B cell (primary cell): Measurements from ENCODE around the gene MRTFA. TPM values are rescaled to one million over a fixed set of nuclear protein-coding genes. Genes with fewer than 3 reads are reported as not detected.
A peak's percentile ranks its signal among the peaks of the same experiment; 100 is the strongest.

Source experiments
- ATAC-seq: fragments of 200-7000 bp; cut with Tn5 transposase; one replicate; pipeline ENCODE4 v1.10.0; 2021; ENCODE audit warnings: low read depth, mild to moderate bottlenecking, moderate number of reproducible peaks, moderate library complexity
- CTCF ChIA-PET: fragments of 350-600 bp; sonication (Branson Sonifier 250); formaldehyde crosslinking; loops from one replicate; lab custom pipeline; 2021; ENCODE audit warnings: antibody characterized with exemption, inconsistent platforms; lab: Charles Lee
- POLR2A ChIA-PET: fragments of 350-600 bp; sonication (Branson Sonifier 250); formaldehyde crosslinking; loops from one replicate; lab custom pipeline; 2021; ENCODE audit warnings: antibody characterized with exemption; lab: Charles Lee
- DNase-seq: peaks from one replicate; pipeline ENCODE4 v3.0.0; 2013
- H2AFZ ChIP-seq: 2 replicates; pipeline ENCODE4 v1.6.1; 2012; ENCODE audit warnings: mild to moderate bottlenecking, low read depth, low read length; ENCODE audit not compliant: insufficient read depth, poor library complexity, severe bottlenecking
- H3K27ac ChIP-seq, 2 donors: 1 replicate in 1 of 2; 2 replicates in 1 of 2; pipeline ENCODE4 v1.5.1; 2012 to 2013; ENCODE audit warnings: low read length in 2 of 2, mild to moderate bottlenecking in 2 of 2, moderate library complexity in 1 of 2
- H3K27me3 ChIP-seq, 4 experiments: fragments of 200-600 bp in 1 of 4; sonication (generic) in 1 of 4; replicated peaks in 1 of 4; 1 replicate in 2 of 4; 2 replicates in 2 of 4; pipeline versions ENCODE4 v1.6.1 to v1.7.0; 2013 to 2016; ENCODE audit warnings: low read length in 3 of 4, mild to moderate bottlenecking in 2 of 4, mixed read lengths in 1 of 4, moderate library complexity in 1 of 4; ENCODE audit not compliant: insufficient read depth in 4 of 4, control insufficient read depth in 3 of 4; ENCODE audit errors: control extremely low read depth in 1 of 4
- H3K36me3 ChIP-seq, 2 experiments: replicated peaks in 1 of 2; 1 replicate in 1 of 2; 2 replicates in 1 of 2; pipeline versions ENCODE4 v1.6.1 to v1.7.1; 2013; ENCODE audit warnings: low read length in 1 of 2; ENCODE audit not compliant: insufficient read depth in 2 of 2, control insufficient read depth in 1 of 2; ENCODE audit errors: control extremely low read depth in 1 of 2, extremely low read depth in 1 of 2
- H3K4me1 ChIP-seq, 2 donors: fragments of 200-600 bp in 1 of 2; sonication (generic) in 1 of 2; 1 replicate in 1 of 2; 2 replicates in 1 of 2; pipeline versions ENCODE4 v1.5.1 to v1.6.1; 2013 to 2017; ENCODE audit warnings: low read length in 2 of 2; ENCODE audit not compliant: control insufficient read depth in 2 of 2, insufficient read depth in 2 of 2
- H3K4me2 ChIP-seq: replicated peaks from 2 replicates; pipeline ENCODE3; 2012; ENCODE audit warnings: mild to moderate bottlenecking, low read depth, low read length; ENCODE audit not compliant: poor library complexity, severe bottlenecking
- H3K4me3 ChIP-seq, 5 experiments: fragments of 200-600 bp in 1 of 5; sonication (generic) in 1 of 5; 1 replicate in 3 of 5; 2 replicates in 2 of 5; pipeline versions ENCODE4 v1.5.1 to v1.7.0; 2011 to 2016; ENCODE audit warnings: low read length in 4 of 5, mild to moderate bottlenecking in 4 of 5, low read depth in 2 of 5, control low read depth in 1 of 5, moderate library complexity in 1 of 5; ENCODE audit not compliant: insufficient read depth in 1 of 5; ENCODE audit errors: control extremely low read depth in 1 of 5, extremely low read depth in 1 of 5
- H3K79me2 ChIP-seq: fragments of 200-600 bp; sonication (generic); one replicate; pipeline ENCODE4 v1.6.0; 2016; ENCODE audit warnings: low read length; ENCODE audit not compliant: control insufficient read depth, insufficient read depth
- H3K9ac ChIP-seq: fragments of 200-600 bp; sonication (generic); 2 replicates; pipeline ENCODE4 v1.6.1; 2017; ENCODE audit warnings: mild to moderate bottlenecking, low read length, moderate library complexity
- H3K9me3 ChIP-seq, 3 donors: one replicate each; pipeline versions ENCODE4 v1.6.1 to v1.7.1; 2013; ENCODE audit warnings: low read length in 2 of 3; ENCODE audit not compliant: control insufficient read depth in 2 of 3, insufficient read depth in 1 of 3; ENCODE audit errors: control extremely low read depth in 1 of 3
- H4K20me1 ChIP-seq: 2 replicates; pipeline ENCODE4 v1.6.0; 2012; ENCODE audit warnings: mild to moderate bottlenecking, low read length; ENCODE audit not compliant: insufficient read depth, control insufficient read depth, poor library complexity, severe bottlenecking
- H3K27ac Mint-ChIP-seq: one replicate; pipeline ENCODE4 v1.8.0; 2021; ENCODE audit warnings: mixed read lengths
- H3K27me3 Mint-ChIP-seq: one replicate; pipeline ENCODE4 v1.8.0; 2021; ENCODE audit warnings: mixed read lengths
- H3K4me1 Mint-ChIP-seq: one replicate; pipeline ENCODE4 v1.8.0; 2021; ENCODE audit warnings: mixed read lengths
- H3K4me3 Mint-ChIP-seq: one replicate; pipeline ENCODE4 v1.8.0; 2021; ENCODE audit warnings: mixed read lengths
- H3K9me3 Mint-ChIP-seq: one replicate; pipeline ENCODE4 v1.8.0; 2022; ENCODE audit warnings: mixed read lengths; ENCODE audit not compliant: insufficient read depth
- CTCF ChIP-seq: fragments of 200-600 bp; IDR thresholded peaks from one replicate; pipeline ENCODE4 v1.8.0; 2022; ENCODE audit warnings: antibody characterized with exemption, mild to moderate bottlenecking
- EZH2 ChIP-seq: IDR thresholded peaks from 2 replicates; pipeline ENCODE4 v1.6.1; 2012; ENCODE audit warnings: borderline replicate concordance, low read depth, mild to moderate bottlenecking, moderate library complexity, low read length; ENCODE audit not compliant: insufficient read depth, poor library complexity, severe bottlenecking
- WGBS: methylation state at CpG from one replicate; pipeline ENCODE4 v1.1.5; 2013; ENCODE audit warnings: missing lambda C conversion rate; ENCODE audit not compliant: insufficient coverage; 5-methylcytosine and 5-hydroxymethylcytosine counted together
- intact Hi-C: fragments of 100-400 bp; cut with micrococcal nuclease; formaldehyde crosslinking; loops from one replicate; pipeline ENCODE4 v1.10.0; 2022
- polyA plus RNA-seq: library from polyadenylated mRNA; depleted of rRNA; stranded (reverse); fragments of >200 nt; gene quantifications from 2 replicates; pipeline ENCODE4 v1.2.3, GENCODE V29; 2012
- total RNA-seq, 2 donors: library from RNA; stranded (reverse); fragments of 120-200 nt in 1 of 2; gene quantifications; 1 replicate in 1 of 2; 2 replicates in 1 of 2; pipeline versions ENCODE4 v1.2.3 to v1.2.4, GENCODE V29; 2013 to 2022

MRTFA gene
- total and polyA plus RNA-seq, 2 donors (not counting 1 experiment from before 2014, with no cell fraction given): 28.9 to 82.6 TPM

- H3K4me2 ChIP-seq: no peak overlapping the region
- ChIA-PET CTCF (interaction anchor here (1.4 kb wide), 1 partner anchor 8 kb away, joined by 4 read pairs; no protein-coding TSS in a partner anchor), POLR2A (no interaction called here)
- H3K9me3 ChIP-seq: no peaks in the 10 kb centered on the region
- Mint-ChIP-seq H3K4me3 (no peak overlapping the region), H3K9me3 (no peaks in the 10 kb centered on the region), H3K27me3 (no peaks in the 10 kb centered on the region), H3K27ac (peak overlapping the region; percentile 42), H3K4me1 (peaks cover 69% of the 10 kb centered on the region)
- no peaks in the 10 kb centered on the region for H4K20me1 ChIP-seq
- H3K9ac ChIP-seq: no peak overlapping the region
- no peak overlapping the region for H3K4me3 ChIP-seq
- ATAC-seq (no peak), DNase-seq (no peak)
- 100% methylated on average over 1 of the region's 2 CpGs for WGBS
- H2AFZ ChIP-seq: no peak overlapping the region
- intact Hi-C loops: no loop called here
- peaks cover 53 to 57% of the 10 kb centered on the region in 2 donors for H3K4me1 ChIP-seq
- TF ChIP-seq CTCF (no peak), EZH2 (no peak)
- H3K27me3 ChIP-seq: no peaks in the 10 kb centered on the region
- H3K27ac ChIP-seq: peak overlapping the region in 1 of 2 donors; percentile 15
- H3K79me2 ChIP-seq: peaks cover 86% of the 10 kb centered on the region
- peaks cover 3 to 9% of the 10 kb centered on the region in 2 experiments for H3K36me3 ChIP-seq
These were observed 245.1 kb downstream of the MRTFA start for GRCh38 chr22:40391417-40391816.

- ChIA-PET CTCF (interaction anchor here (1.0 to 1.1 kb wide), 2 partner anchors 12 to 48 kb away, joined by 3 to 5 read pairs; no protein-coding TSS in a partner anchor), POLR2A (interaction anchor here (1.2 kb wide), 1 partner anchor 12 kb away, joined by 3 read pairs; no protein-coding TSS in a partner anchor)
- peak overlapping the region; percentile 15 to 87 for H3K27ac ChIP-seq
- peak overlapping the region; percentile 26 for H3K4me2 ChIP-seq
- TF ChIP-seq EZH2 (no peak), CTCF (no peak)
- peaks cover 75% of the 10 kb centered on the region for H3K79me2 ChIP-seq
- H3K36me3 ChIP-seq: peaks cover 0 to 3% of the 10 kb centered on the region in 2 experiments
- H3K27me3 ChIP-seq: no peaks in the 10 kb centered on the region
- no peak for DNase-seq
- Mint-ChIP-seq H3K4me1 (peaks cover 70% of the 10 kb centered on the region), H3K27ac (peak overlapping the region; percentile 62), H3K4me3 (no peak overlapping the region), H3K27me3 (no peaks in the 10 kb centered on the region), H3K9me3 (no peaks in the 10 kb centered on the region)
- no peak for ATAC-seq
- 47% methylated on average over 4 of the region's 4 CpGs for WGBS
- no peaks in the 10 kb centered on the region for H3K9me3 ChIP-seq
- peaks cover 53 to 56% of the 10 kb centered on the region in 2 donors for H3K4me1 ChIP-seq
- no peaks in the 10 kb centered on the region for H4K20me1 ChIP-seq
- H3K4me3 ChIP-seq: no peak overlapping the region
- intact Hi-C loops: loop anchor here (5.0 kb wide), 1 partner anchor 99 kb away; no protein-coding TSS in a partner anchor
- H2AFZ ChIP-seq: no peak overlapping the region
- H3K9ac ChIP-seq: no peak overlapping the region
These were observed 248.3 kb downstream of the MRTFA start for GRCh38 chr22:40388231-40388630.
